A549 (cell line): ENCODE results near the gene UCHL5. TPM values are rescaled to one million over a fixed set of nuclear protein-coding genes. Genes with fewer than 3 reads are reported as not detected.
A peak's percentile ranks its signal among the peaks of the same experiment; 100 is the strongest.

Source experiments
- ATAC-seq, 2 experiments: fragments of 200-7000 bp in 1 of 2; fragments of >200 bp in 1 of 2; cut with Nextera tagmentation in 1 of 2; cut with Tn5 transposase in 1 of 2; 3 replicates each; pipeline versions ENCODE4 v1.8.0 to v1.9.1; 2018 to 2020; ENCODE audit warnings: mild to moderate bottlenecking in 1 of 2, moderate library complexity in 1 of 2
- CTCF ChIA-PET: fragments of 300-600 bp; sonication (Branson Sonifier 250); formaldehyde crosslinking; extraction: SDS; loops from one replicate; lab custom pipeline; 2021; ENCODE audit warnings: antibody characterized with exemption, inconsistent platforms; lab: Yijun Ruan, JAX
- POLR2A ChIA-PET: fragments of 350-600 bp; formaldehyde crosslinking; extraction: SDS; loops from one replicate; lab custom pipeline; 2021; ENCODE audit warnings: antibody characterized with exemption, inconsistent platforms; lab: Yijun Ruan, JAX
- DNase-seq, 2 experiments: peaks; one replicate each; pipeline versions ENCODE4 v3.0.0 to v3.0.0-alpha.2; 2011 to 2016; ENCODE audit warnings: low read depth in 1 of 2, low spot score in 1 of 2
- FAIRE-seq: peaks from 2 replicates; lab custom pipeline; 2011; peaks lifted over from hg19 to GRCh38; lab: Jason Lieb, UNC
- H3K27ac ChIP-seq, 2 experiments: fragments of >200 bp; sonication (Bioruptor Twin); formaldehyde crosslinking; 3 replicates each; pipeline ENCODE4 v1.5.1; 2016 to 2017
- H3K4me1 ChIP-seq: fragments of >200 bp; sonication (Bioruptor Twin); formaldehyde crosslinking; 3 replicates; pipeline ENCODE4 v1.6.1; 2016
- H3K4me2 ChIP-seq: fragments of >200 bp; sonication (Bioruptor Twin); formaldehyde crosslinking; 3 replicates; pipeline ENCODE4 v1.6.1; 2016
- H3K4me3 ChIP-seq: fragments of >200 bp; sonication (Bioruptor Twin); formaldehyde crosslinking; 3 replicates; pipeline ENCODE4 v1.5.1; 2016
- H3K9me3 ChIP-seq: fragments of >200 bp; sonication (Bioruptor Twin); formaldehyde crosslinking; 3 replicates; pipeline ENCODE4 v1.6.1; 2016
- CBX8 ChIP-seq: fragments of 200-600 bp; sonication (generic); IDR thresholded peaks from 2 replicates; pipeline ENCODE4 v1.6.1; 2016
- CEBPB ChIP-seq, 2 experiments: fragments of >200 bp in 1 of 2; sonication (Bioruptor Twin) in 1 of 2; formaldehyde crosslinking in 1 of 2; IDR thresholded peaks; 2 replicates each; pipeline ENCODE4 v1.6.1; 2012 to 2016
- CHD2 ChIP-seq: fragments of 150-350 bp; IDR thresholded peaks from 2 replicates; pipeline ENCODE4 v1.6.1; 2014; ENCODE audit warnings: low read length; ENCODE audit not compliant: partially characterized antibody
- CHD4 ChIP-seq: fragments of 200-600 bp; sonication (generic); IDR thresholded peaks from 2 replicates; pipeline ENCODE4 v1.6.1; 2016; ENCODE audit warnings: antibody characterized with exemption, mild to moderate bottlenecking, borderline replicate concordance
- CTCF ChIP-seq: fragments of >200 bp; sonication (Bioruptor Twin); formaldehyde crosslinking; IDR thresholded peaks from 3 replicates; pipeline ENCODE4 v1.5.1; 2016
- EHF ChIP-seq: fragments of 250-450 bp; sonication (Bioruptor Pico); IDR thresholded peaks from 2 replicates; pipeline ENCODE4 v1.5.0; 2020; ENCODE audit warnings: mild to moderate bottlenecking
- FOSL2 ChIP-seq, 2 experiments: fragments of 450-650 bp in 1 of 2; fragments of >200 bp in 1 of 2; sonication (Bioruptor Twin) in 1 of 2; formaldehyde crosslinking; IDR thresholded peaks; 2 replicates each; pipeline versions ENCODE4 v1.5.0 to v1.6.1; 2016 to 2020; ENCODE audit warnings: mild to moderate bottlenecking in 1 of 2, moderate library complexity in 1 of 2
- GATA3 ChIP-seq: IDR thresholded peaks from 2 replicates; pipeline ENCODE4 v1.6.1; 2012; ENCODE audit warnings: borderline replicate concordance
- HDAC2 ChIP-seq: fragments of 200-600 bp; sonication (generic); IDR thresholded peaks from 2 replicates; pipeline ENCODE4 v1.6.1; 2016
- HOXB5 ChIP-seq: fragments of 250-450 bp; sonication (Bioruptor Pico); IDR thresholded peaks from 2 replicates; pipeline ENCODE4 v1.5.0; 2020; ENCODE audit warnings: mild to moderate bottlenecking, moderate library complexity
- JUN ChIP-seq, 2 experiments: fragments of >200 bp; sonication (Bioruptor Twin); formaldehyde crosslinking; IDR thresholded peaks; 2 replicates in 1 of 2; 3 replicates in 1 of 2; pipeline ENCODE4 v1.6.1; 2016 to 2017
- KDM1A ChIP-seq: fragments of 200-600 bp; sonication (generic); IDR thresholded peaks from 2 replicates; pipeline ENCODE4 v1.6.1; 2016; ENCODE audit warnings: low read depth, mild to moderate bottlenecking
- MAX ChIP-seq: IDR thresholded peaks from 2 replicates; pipeline ENCODE4 v1.6.1; 2012
- NFE2L2 ChIP-seq: fragments of 150-350 bp; conservative IDR thresholded peaks from 2 replicates; pipeline ENCODE4 v1.6.1; 2014; ENCODE audit warnings: low read length
- NPAS2 ChIP-seq: fragments of 250-450 bp; sonication (Bioruptor Pico); IDR thresholded peaks from 2 replicates; pipeline ENCODE4 v1.8.0; 2022; ENCODE audit warnings: mild to moderate bottlenecking, moderate library complexity, borderline replicate concordance
- PHF8 ChIP-seq: fragments of 200-600 bp; sonication (generic); IDR thresholded peaks from 2 replicates; pipeline ENCODE4 v1.6.1; 2016; ENCODE audit warnings: low read depth, mild to moderate bottlenecking, antibody characterized with exemption, moderate library complexity, borderline replicate concordance
- RAD21 ChIP-seq, 2 experiments: fragments of >200 bp in 1 of 2; sonication (Bioruptor Twin) in 1 of 2; formaldehyde crosslinking in 1 of 2; IDR thresholded peaks in 1 of 2; conservative IDR thresholded peaks in 1 of 2; 2 replicates in 1 of 2; 3 replicates in 1 of 2; pipeline ENCODE4 v1.6.1; 2012 to 2018; ENCODE audit warnings: inconsistent platforms in 1 of 2
- REST ChIP-seq: fragments of 200-600 bp; sonication (generic); IDR thresholded peaks from 2 replicates; pipeline ENCODE4 v1.6.1; 2016; ENCODE audit warnings: antibody characterized with exemption, mild to moderate bottlenecking, moderate library complexity
- RFX5 ChIP-seq: fragments of 450-650 bp; IDR thresholded peaks from 2 replicates; pipeline ENCODE4 v1.7.1; 2014; ENCODE audit warnings: antibody characterized with exemption, mild to moderate bottlenecking, moderate library complexity
- SMC3 ChIP-seq: fragments of >200 bp; sonication (Bioruptor Twin); formaldehyde crosslinking; IDR thresholded peaks from 3 replicates; pipeline ENCODE4 v1.6.1; 2018; ENCODE audit warnings: inconsistent platforms
- ZNF302 ChIP-seq: fragments of 250-450 bp; sonication (Bioruptor Pico); IDR thresholded peaks from 2 replicates; pipeline ENCODE4 v1.9.0; 2021; ENCODE audit warnings: inconsistent platforms, mild to moderate bottlenecking, moderate library complexity
- WGBS: methylation state at CpG from one replicate; pipeline ENCODE4 v1.1.6; 2017; ENCODE audit errors: missing lambda C conversion rate; 5-methylcytosine and 5-hydroxymethylcytosine counted together
- polyA plus RNA-seq, 4 experiments: library from polyadenylated mRNA; depleted of rRNA in 3 of 4; stranded (reverse); fragments of >200 nt; fragmentation: RNase III in 1 of 4; extraction: RNeasy Plus Mini Kit Qiagen cat#74134 plus additional on column Dnase treatment in 1 of 4; gene quantifications; 2 replicates in 3 of 4; 3 replicates in 1 of 4; pipeline ENCODE4 v1.2.3, GENCODE V29; 2011 to 2017
- TF ChIP-seq, protein P1 (sequence below): fragments of >200 bp; sonication (Bioruptor Twin); formaldehyde crosslinking; IDR thresholded peaks from 2 replicates; pipeline ENCODE4 v1.6.1; 2016
- TF ChIP-seq, protein P2 (sequence below): fragments of 250-450 bp; sonication (Bioruptor Pico); IDR thresholded peaks from 2 replicates; pipeline ENCODE4 v1.5.0; 2020; ENCODE audit warnings: low read depth, mild to moderate bottlenecking, moderate library complexity

The UCHL5 gene
- polyA plus RNA-seq, 2 of the 4 experiments (the other 2 are of a cell fraction) = 53.0 to 68.3 TPM

GRCh38 chr1:193070942-193071341, 11.8 kb upstream of the UCHL5 start:
- no peak for ATAC-seq

GRCh38 chr1:193070386-193070753, 11.2 kb upstream of the UCHL5 start:
- POLR2A ChIA-PET = interaction anchor here (1.1 to 1.7 kb wide), 3 partner anchors 10 to 34 kb away, joined by 5 to 14 read pairs (median 7); partner anchors contain the start of genes GLRX2, RO60 and UCHL5

More at GRCh38 chr1:193070942-193071341, 11.8 kb upstream of the UCHL5 start:
- FAIRE-seq (no peak), DNase-seq (no peak)
- TF ChIP-seq GATA3 (no peak), JUN (IDR thresholded peaks at IDR 0.05) (no peak), CHD2 (no peak), CBX8 (no peak), CHD4 (no peak), FOSL2 (IDR thresholded peaks at IDR 0.05) (no peak), FOSL2 (CRISPR knock-in tag; IDR thresholded peaks at IDR 0.05) (no peak), REST (no peak), HOXB5 (no peak), ZNF302 (CRISPR knock-in tag) (no peak), NFE2L2 (no peak)
- TF ChIP-seq, protein P1, sequence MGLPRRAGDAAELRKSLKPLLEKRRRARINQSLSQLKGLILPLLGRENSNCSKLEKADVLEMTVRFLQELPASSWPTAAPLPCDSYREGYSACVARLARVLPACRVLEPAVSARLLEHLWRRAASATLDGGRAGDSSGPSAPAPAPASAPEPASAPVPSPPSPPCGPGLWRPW = no peak
- Histone ChIP-seq H3K4me1 (no peaks in the 10 kb centered on the region), H3K27ac (no peak overlapping the region), H3K9me3 (no peaks in the 10 kb centered on the region), H3K4me3 (no peak overlapping the region), H3K4me2 (no peak overlapping the region)
- 87% methylated on average over 5 of the region's 5 CpGs for WGBS
- POLR2A ChIA-PET = interaction anchor here (0.8 to 1.7 kb wide), 4 partner anchors 11 to 34 kb away, joined by 4 to 14 read pairs (median 6); partner anchors contain the start of genes GLRX2, RO60 and UCHL5
- CTCF ChIA-PET = interaction anchor here (0.8 to 3.8 kb wide), 2 partner anchors 14 to 51 kb away, joined by 5 to 14 read pairs; partner anchors contain the start of gene CDC73

DNA sequence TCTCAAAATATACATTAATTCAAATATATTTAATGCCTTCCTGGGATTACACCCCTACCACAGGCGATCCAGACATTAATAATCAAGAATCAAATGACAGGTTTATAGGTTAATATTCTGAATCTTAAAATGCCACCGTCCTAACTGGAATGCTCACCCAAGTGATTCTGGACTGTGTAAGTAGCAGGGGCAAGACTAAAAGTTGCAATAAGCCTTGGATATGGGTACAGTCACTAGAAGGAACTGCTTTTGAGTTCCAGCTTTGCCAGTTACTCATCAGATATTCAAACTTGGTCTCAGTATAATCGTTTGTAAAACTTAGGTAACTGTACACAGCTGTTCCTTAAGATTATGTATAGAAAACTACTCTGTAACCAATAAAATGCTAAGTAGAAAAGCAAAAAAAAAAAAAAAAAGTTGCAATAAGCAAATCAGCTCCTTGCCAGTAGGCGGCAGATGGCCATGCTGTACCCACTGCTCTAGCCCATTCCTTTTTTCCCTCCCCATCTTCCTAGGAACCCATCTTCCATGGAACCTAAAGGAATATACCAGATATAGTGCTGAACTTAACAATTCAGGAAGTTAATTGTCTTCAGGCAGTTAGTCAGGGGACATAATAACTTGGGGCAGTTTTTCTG, 10.7 kb upstream of the UCHL5 start:
- no peak for FAIRE-seq
- DNase-seq = peak; percentile 39 to 68
- peak; percentile 95 for ATAC-seq
- ChIA-PET POLR2A (interaction anchor here (0.6 to 1.7 kb wide), 4 partner anchors 10 to 52 kb away, joined by 4 to 14 read pairs (median 6); partner anchors contain the start of genes CDC73, GLRX2, RO60 and UCHL5), CTCF (interaction anchor here (0.6 to 3.8 kb wide), 5 partner anchors 12 to 443 kb away, joined by 3 to 14 read pairs (median 4); partner anchors contain the start of gene CDC73)
- Histone ChIP-seq H3K4me3 (no peak overlapping the region), H3K9me3 (no peaks in the 10 kb centered on the region), H3K27ac (no peak overlapping the region), H3K4me1 (no peaks in the 10 kb centered on the region), H3K4me2 (no peak overlapping the region)
- TF ChIP-seq KDM1A (no peak), PHF8 (no peak), SMC3 (0 out of 3 replicates have a peak, but pooled peaks have one; percentile 22), EHF (CRISPR knock-in tag) (no peak), CEBPB (IDR thresholded peaks at IDR 0.05) (no peak), HDAC2 (no peak), CTCF (peak; percentile 43), HOXB5 (no peak), NFE2L2 (no peak), MAX (no peak), CBX8 (no peak), RFX5 (no peak), RAD21 (conservative IDR thresholded peaks at IDR 0.05 in 1 of 2, IDR thresholded peaks at IDR 0.05 in 1 of 2) (peak; percentile 31 to 48; a peak in 3 of 5 replicates), NPAS2 (no peak)
- TF ChIP-seq, protein P2, sequence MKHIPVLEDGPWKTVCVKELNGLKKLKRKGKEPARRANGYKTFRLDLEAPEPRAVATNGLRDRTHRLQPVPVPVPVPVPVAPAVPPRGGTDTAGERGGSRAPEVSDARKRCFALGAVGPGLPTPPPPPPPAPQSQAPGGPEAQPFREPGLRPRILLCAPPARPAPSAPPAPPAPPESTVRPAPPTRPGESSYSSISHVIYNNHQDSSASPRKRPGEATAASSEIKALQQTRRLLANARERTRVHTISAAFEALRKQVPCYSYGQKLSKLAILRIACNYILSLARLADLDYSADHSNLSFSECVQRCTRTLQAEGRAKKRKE = no peak
- 55% methylated on average over 4 of the region's 4 CpGs for WGBS

More at GRCh38 chr1:193070386-193070753, 11.2 kb upstream of the UCHL5 start:
- TF ChIP-seq FOSL2 (IDR thresholded peaks at IDR 0.05) (no peak), FOSL2 (CRISPR knock-in tag; IDR thresholded peaks at IDR 0.05) (no peak), PHF8 (no peak)
- no peak for FAIRE-seq
- no peak for ATAC-seq
- CTCF ChIA-PET = interaction anchor here (0.8 to 3.8 kb wide), 3 partner anchors 13 to 51 kb away, joined by 3 to 14 read pairs (median 5); partner anchors contain the start of gene CDC73
- Histone ChIP-seq H3K4me3 (no peak overlapping the region), H3K4me2 (no peak overlapping the region), H3K27ac (no peak overlapping the region), H3K9me3 (no peaks in the 10 kb centered on the region), H3K4me1 (no peaks in the 10 kb centered on the region)
- DNase-seq = no peak
- WGBS = 95% methylated on average over 2 of the region's 2 CpGs
